ENCODE measurements around the gene SNX25.
"Not testable (repeated sequence)": the region's sequence is repeated elsewhere in the genome, so short reads cannot be mapped to it uniquely, and the experiment has no call there.

The SNX25 gene

DNA sequence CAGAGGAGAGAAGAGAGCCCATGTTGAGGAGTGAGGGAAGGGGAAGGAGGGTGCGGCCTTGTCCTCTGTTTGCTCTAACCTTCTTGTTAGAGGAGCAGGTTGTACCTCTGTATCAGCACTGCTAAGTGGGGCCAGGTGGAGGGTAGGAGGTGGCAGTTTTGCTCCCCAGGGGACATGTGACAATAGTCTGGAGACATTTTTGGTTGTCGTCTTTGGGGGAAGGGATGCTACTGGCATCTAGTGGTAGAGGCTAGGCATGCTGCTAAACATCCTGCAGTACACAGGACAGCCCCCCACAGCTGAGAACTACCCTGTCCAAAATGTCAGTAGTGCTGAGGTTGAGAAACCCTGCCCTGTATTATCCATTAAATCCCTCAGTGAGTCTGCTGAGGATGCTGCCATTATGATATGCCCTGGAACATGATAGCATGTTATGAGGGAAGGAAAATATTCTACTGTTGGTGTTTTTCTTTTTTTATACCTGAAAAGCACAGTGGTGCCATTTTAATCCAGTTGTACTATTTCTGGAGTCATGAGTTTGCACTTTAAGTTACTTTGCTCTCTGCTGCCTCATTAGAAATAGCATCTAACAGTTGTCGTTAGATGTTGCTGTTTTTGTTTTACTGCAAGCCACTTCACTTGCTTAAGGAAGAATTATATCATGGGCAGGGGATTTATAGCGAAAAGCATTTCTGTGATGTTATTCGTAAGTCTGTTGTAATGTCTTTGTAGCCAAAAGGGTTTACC lies 95.7 kb downstream of the SNX25 start:
- DNase-seq (ENCODE audit: insufficient read length, low spot score) (no peak), FAIRE-seq (no peak)

DNA sequence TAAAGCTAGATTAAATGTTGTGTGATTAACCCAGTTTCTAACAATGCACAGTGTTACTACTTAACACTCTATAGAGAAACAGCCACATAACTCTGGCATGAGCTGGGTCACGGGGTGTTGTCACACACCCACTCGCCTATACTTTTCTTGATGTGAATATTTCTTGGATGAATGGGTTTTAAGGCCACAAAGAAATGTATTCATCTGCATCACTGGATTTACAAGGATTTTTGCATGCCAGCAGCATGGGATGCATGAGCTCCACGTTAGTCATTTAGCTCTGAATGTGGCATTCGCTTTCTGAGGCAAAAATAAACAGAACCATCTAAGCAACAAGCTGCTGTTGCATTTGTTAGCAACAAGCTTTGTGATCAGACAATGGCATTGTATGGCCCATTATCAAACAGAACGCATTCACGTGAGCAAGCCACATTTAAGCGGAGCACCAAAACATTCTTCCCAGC lies 96.6 kb downstream of the SNX25 start:
- TF ChIP-seq POLR2A (IDR thresholded peaks at IDR 0.05; ENCODE audit: low read depth, low read length), result no peak
- DNase-seq (ENCODE audit: insufficient read length, low spot score), result peak; percentile 15
- peak; percentile 77 for FAIRE-seq

More for the DNA sequence above, 95.7 kb downstream of the SNX25 start:
- TF ChIP-seq POLR2A (IDR thresholded peaks at IDR 0.05; ENCODE audit: low read depth, low read length), result no peak

DNA sequence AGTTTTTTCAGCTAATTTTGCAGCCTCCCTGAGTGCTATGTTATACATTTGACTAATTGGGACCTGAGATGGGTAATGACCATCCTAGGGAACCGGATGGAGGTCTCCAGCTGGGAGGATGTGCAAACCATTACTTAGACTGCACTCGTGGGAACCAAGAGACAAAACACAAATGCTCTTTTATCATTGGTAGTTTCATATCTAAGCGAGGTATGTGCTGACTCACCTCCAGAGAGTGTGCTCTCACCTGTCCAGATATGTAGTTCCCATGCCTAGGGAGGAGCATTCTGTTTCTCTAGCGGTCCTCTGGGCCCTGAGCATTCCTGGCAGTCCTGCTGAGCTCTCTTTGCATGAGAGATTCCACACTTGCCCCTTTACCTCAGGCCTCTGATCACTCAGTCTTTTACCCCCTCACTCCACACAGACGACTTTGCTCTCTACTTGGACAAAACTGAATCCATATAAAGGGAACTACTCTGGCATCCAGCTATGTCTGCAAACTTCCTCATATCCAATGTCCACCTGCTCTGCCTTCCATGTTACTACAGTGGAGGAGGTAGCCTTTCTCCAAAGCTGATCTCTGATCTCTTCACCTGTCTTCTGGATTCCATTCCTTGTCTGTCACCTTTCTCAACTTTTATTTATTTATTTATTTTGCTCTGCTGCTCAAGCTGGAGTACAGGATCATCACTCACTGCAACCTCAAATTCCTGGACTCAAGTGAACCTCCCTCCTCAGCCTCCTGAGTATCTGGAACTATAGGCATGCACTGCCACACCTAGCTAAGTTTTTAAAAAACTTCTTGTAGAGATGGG lies 97.9 kb downstream of the SNX25 start:
- TF ChIP-seq POLR2A (IDR thresholded peaks at IDR 0.05; ENCODE audit: low read depth, low read length), result no peak
- FAIRE-seq (no peak), DNase-seq (ENCODE audit: insufficient read length, low spot score) (no peak)

DNA sequence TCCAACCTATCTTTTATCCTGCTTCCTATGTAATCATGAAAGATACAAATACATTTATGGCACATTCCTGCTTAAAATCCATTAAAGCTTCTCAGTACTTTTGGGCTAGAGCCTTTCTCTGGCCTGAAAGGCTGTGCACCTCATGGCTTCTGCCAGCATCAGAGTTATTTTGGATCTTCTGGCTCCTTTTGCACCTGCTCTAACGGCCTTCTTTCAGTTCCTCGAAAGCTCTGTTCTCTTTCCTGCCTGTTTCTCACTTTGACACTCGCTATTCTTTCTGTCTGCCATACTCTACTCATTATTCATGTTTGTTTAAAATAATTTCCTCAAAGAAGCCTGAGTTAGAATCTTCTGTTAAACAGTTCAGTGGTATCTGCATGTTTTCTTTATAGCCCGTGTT lies 100.4 kb downstream of the SNX25 start:
- no peak for DNase-seq (ENCODE audit: insufficient read length, low spot score)
- no peak for FAIRE-seq
- TF ChIP-seq POLR2A (IDR thresholded peaks at IDR 0.05; ENCODE audit: low read depth, low read length), result no peak

DNA sequence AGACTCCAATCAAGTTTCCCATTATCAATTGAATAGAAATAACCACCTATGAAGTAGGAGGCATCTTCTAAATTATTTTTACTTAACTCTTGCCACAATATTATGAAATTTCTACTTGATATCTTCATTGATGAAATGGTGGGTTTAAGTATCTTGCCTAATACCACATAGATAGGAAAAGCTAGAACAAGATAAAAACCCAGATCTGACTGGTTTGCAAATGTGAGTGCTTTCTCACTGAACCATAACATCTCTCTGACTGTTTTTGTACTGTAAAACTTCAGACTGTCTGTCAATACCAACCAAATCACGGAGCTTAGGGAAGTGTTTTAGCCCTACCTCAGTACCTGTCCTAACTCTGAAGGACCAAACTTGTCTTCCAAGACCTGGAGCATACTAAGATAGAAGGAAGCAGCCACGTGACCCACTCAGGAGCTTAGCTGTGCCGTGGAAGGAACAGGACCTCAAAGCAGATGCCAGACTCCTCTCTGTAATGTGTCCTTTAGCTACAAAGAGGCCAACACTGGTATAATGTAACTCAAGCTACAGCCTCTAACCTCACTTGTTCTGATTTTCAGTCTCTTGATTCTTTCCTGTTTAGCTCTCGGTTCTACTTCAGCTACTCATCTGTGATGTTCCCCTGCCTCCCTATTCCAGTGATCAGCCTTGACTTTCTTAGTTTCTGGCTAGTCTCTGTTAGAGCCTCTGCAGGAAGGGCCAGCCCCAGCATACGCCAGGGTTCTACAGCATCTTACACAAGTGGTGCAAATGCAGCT lies 101.9 kb downstream of the SNX25 start:
- TF ChIP-seq POLR2A (IDR thresholded peaks at IDR 0.05; ENCODE audit: low read depth, low read length), result no peak
- no peak for DNase-seq (ENCODE audit: insufficient read length, low spot score)
- no peak for FAIRE-seq

DNA sequence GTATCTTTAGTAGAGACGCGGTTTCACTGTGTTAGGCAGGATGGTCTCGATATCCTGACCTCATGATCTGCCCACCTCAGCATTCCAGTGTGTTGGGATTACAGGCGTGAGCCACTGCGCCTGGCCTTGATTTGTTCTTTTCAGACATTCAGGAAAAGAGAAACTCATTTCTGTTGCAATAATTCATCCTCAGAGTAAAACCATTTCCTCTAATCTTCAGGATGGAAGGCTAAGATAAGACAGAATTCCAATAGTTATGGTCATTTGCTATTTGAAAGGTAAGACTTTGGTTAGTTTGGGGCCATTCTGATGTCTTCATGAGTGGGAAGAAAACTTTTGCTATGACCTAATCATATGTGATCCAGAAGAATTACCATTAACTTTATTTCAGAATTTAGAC lies 103.3 kb downstream of the SNX25 start:
- no peak for FAIRE-seq

DNA sequence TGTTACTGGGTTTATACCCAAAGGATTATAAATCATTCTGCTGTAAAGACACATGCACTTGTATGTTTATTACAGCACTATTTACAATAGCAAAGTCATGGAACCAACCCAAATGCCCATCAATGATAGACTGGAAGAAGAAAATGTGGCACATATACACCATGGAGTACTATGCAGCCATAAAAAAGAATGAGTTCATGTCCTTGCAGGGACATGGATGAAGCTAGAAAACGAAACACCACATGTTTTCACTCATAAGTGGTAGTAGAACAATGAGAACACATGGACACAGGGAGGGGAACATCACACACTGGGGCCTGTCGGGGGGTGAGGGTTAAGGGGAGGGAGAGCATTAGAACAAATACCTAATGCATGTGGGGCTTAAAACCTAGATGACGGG lies 108.1 kb downstream of the SNX25 start:
- not testable (repeated sequence) for FAIRE-seq

More for the DNA sequence above, 103.3 kb downstream of the SNX25 start:
- TF ChIP-seq POLR2A (IDR thresholded peaks at IDR 0.05; ENCODE audit: low read depth, low read length), result no peak
- DNase-seq (ENCODE audit: insufficient read length, low spot score), result no peak

DNA sequence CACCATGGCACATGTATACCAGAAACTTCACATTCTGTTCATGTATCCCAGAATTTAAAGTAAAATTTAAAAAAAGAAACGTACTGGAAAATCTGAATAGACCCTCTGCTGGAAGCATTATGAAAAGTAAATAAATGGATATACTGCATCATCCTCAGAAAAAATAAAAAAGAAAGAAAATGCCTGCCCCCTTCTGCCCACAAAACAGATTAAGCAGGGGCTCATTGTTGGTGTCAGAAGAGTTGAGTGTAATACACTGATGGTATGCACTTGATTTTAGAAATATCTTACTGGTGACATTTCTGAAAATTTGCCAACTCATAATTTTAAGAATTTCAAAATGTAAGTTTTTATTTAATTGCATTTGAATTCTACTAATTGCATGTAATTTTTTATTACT lies 108.5 kb downstream of the SNX25 start:
- TF ChIP-seq POLR2A (IDR thresholded peaks at IDR 0.05; ENCODE audit: low read depth, low read length), result no peak
- FAIRE-seq (no peak), DNase-seq (ENCODE audit: insufficient read length, low spot score) (no peak)

More for the DNA sequence above, 108.1 kb downstream of the SNX25 start:
- not testable (repeated sequence) for DNase-seq (ENCODE audit: insufficient read length, low spot score)

DNA sequence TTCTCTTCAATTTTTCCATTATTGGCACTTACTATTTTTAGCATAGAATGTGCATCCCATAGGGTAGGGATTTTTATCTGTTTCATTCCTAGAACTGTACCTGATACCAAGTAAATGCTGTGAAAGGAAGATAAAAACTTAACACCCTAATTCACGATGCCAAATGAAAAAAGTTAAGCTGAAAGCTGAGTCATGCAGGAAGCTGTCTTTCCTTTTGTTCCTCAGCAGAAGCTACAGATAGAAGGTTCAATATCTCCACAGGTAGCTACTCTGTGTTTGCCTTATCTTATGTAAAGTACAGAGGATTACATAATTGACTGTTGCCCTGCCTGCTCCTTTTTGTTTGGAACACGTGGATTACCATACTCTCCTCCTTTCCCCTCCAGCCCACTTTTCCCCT lies 109.3 kb downstream of the SNX25 start:
- FAIRE-seq, result peak; percentile 48
- no peak for DNase-seq (ENCODE audit: insufficient read length, low spot score)
- no peak for TF ChIP-seq POLR2A (IDR thresholded peaks at IDR 0.05; ENCODE audit: low read depth, low read length)

DNA sequence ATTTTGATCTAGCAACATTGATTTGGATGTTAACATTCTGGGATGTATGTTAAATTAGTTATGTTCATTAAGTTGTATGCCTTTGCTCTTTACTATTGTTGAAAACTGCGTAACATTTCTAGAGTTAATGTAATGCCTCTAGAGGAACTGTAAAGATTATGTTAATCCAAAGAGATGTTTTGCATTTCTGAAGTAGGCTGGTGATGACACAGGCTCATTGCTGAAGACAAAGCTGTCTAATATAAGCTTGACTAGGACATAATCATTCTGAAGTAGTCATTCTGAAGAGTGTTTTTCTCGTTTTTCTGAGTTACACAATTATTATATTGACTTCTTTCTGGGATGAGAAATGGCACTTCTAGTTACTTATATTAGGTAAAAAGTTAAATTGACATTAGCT lies 113.4 kb downstream of the SNX25 start:
- TF ChIP-seq POLR2A (IDR thresholded peaks at IDR 0.05; ENCODE audit: low read depth, low read length), result no peak
- FAIRE-seq, result no peak
- DNase-seq (ENCODE audit: insufficient read length, low spot score), result no peak

DNA sequence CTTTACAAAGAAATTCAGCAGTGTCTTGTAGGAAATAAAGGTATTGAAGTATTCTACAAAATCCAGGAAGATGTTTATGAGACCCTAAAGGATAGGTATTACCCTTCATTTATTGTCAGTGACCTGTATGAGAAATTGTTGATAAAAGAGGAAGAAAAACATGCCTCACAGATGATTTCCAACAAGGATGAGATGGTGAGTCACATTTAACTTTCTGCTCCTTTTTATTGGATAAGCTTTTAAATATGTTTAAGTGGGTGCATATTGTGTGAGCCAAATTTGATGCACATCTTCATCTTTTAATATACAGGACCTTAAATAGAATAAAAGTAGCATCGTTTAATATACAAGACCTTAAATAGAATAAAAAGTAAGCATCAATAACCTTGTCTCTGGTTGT lies 114.2 kb downstream of the SNX25 start:
- TF ChIP-seq POLR2A (IDR thresholded peaks at IDR 0.05; ENCODE audit: low read depth, low read length), result no peak
- DNase-seq (ENCODE audit: insufficient read length, low spot score) (no peak), FAIRE-seq (no peak)

DNA sequence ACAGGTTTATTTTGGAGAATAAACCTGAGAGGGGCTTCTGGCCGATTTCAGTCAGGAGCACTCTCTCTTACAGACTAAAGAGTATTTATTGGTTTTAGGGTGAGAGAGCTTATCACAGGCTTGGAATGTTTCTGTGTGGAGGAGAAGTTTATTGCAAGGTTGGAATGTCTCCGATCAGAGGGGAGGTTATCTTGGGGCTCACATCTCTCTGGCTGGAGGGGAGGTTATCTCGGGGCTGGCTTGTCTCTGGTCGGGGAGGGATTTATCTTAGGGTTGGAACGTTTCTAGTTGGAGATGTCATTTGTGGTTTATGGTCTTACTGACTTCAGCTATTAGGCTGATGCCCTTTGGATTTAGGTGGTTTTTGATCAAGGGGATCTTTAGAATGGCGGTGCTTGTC lies 115.0 kb downstream of the SNX25 start:
- FAIRE-seq; DNase-seq (ENCODE audit: insufficient read length, low spot score): not testable (repeated sequence)

DNA sequence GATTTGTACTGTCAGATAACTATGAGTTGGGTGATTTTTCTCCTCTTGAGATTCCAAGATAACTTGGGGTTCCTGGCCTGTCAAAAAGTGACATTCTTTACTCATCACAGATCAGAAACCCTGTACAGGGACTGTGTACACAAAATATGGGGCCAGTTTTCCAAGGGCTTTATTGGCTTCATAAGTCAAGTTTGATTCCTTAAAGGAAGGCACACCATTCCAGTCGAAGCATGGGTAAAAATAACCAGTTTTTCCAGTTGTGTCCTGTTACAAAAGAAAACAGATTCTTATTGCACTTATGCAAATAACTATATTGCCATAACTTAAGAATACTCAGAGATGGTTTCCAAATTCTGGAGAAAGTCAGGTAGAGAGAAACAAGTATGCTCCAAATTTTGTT lies 116.3 kb downstream of the SNX25 start:
- FAIRE-seq; DNase-seq (ENCODE audit: insufficient read length, low spot score): not testable (repeated sequence)

DNA sequence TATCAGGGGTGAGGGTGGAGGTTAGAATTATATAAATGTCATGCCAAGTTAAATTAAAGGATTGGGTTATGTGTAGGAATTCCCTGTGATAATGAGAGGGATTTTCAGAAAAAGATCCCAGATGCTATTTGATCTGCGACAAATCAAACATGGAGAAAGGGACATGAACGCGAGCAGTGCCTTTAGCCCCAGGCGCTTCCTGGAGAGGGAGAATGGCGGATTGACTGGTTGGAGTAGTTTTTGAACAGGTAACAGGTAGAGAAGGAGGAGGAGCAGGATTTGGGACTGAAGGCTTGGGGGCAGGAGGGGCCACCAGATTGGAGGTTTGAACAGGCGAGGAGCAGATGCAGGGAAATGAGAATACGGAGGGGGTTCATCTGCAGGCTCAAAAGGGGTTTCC lies 119.2 kb downstream of the SNX25 start:
- no peak for TF ChIP-seq POLR2A (IDR thresholded peaks at IDR 0.05; ENCODE audit: low read depth, low read length)

DNA sequence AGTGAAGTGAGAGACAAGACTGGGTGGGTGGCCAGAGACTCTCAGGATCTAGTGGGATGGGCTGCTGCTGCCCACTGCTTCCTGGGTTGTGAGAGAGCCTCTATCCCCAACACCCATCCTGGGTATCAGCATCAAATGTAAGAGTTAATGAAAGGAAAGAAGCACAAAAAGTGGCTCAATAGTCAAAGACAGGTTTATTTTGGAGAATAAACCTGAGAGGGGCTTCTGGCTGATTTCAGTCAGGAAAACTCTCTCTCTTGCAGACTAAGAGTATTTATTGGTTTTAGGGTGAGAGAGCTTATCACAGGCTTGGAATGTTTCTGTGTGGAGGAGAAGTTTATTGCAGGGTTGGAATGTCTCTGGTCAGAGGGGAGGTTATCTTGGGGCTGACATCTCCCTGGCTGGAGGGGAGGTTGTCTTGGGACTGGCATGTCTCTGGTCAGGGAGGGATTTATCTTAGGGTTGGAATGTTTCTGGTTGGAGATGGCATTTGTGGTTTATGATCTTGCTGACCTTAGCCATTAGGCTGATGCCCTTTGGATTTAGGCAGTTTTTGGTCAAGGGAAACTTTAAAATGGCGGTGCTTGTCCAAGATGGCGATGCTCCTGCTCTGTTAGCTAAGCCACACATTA lies 120.6 kb downstream of the SNX25 start:
- FAIRE-seq; DNase-seq (ENCODE audit: insufficient read length, low spot score): not testable (repeated sequence)

More for the DNA sequence above, 119.2 kb downstream of the SNX25 start:
- DNase-seq (ENCODE audit: insufficient read length, low spot score) (no peak), FAIRE-seq (no peak)
